Gastroesophageal sphincter (tissue), 4 donors: ENCODE measurements around the gene TSPYL1. TPM values are rescaled to one million over a fixed set of nuclear protein-coding genes. Genes with fewer than 3 reads are reported as not detected.
"Not testable (repeated sequence)": the region's sequence is repeated elsewhere in the genome, so short reads cannot be mapped to it uniquely, and the experiment has no call there.

Experiments used
- ATAC-seq: fragments of 150-250 bp; one replicate; pipeline ENCODE4 v1.9.1; 2016; ENCODE audit warnings: mild to moderate bottlenecking, moderate library complexity
- H3K27ac ChIP-seq, 4 donors: fragments of 200-600 bp; sonication (generic) in 3 of 4; 1 replicate in 3 of 4; 2 replicates in 1 of 4; pipeline ENCODE4 v1.5.1; 2016 to 2019
- H3K27me3 ChIP-seq: fragments of 200-600 bp; sonication (generic); one replicate; pipeline ENCODE4 v1.5.1; 2019
- H3K36me3 ChIP-seq, 2 donors: fragments of 200-600 bp; sonication (generic); one replicate each; pipeline ENCODE4 v1.5.1; 2019; ENCODE audit warnings: control low read depth in 1 of 2
- H3K4me1 ChIP-seq, 3 donors: fragments of 200-600 bp; sonication (generic); 1 replicate in 2 of 3; 2 replicates in 1 of 3; pipeline ENCODE4 v1.5.1; 2016 to 2019; ENCODE audit warnings: control low read depth in 2 of 3
- H3K4me3 ChIP-seq, 2 donors: fragments of 200-600 bp; sonication (generic); one replicate each; pipeline ENCODE4 v1.5.1; 2019; ENCODE audit warnings: mild to moderate bottlenecking in 1 of 2, moderate library complexity in 1 of 2
- H3K9me3 ChIP-seq, 3 donors: fragments of 200-600 bp; sonication (generic); one replicate each; pipeline ENCODE4 v1.5.1; 2017 to 2019; ENCODE audit warnings: control low read depth in 2 of 3
- CTCF ChIP-seq, 4 experiments: fragments of 200-600 bp in 2 of 4; fragments of 450-650 bp in 2 of 4; sonication (generic) in 1 of 4; IDR thresholded peaks; one replicate each; pipeline ENCODE4 v1.5.1; 2017 to 2019; ENCODE audit warnings: antibody characterized with exemption in 4 of 4, mild to moderate bottlenecking in 2 of 4, moderate library complexity in 2 of 4
- EP300 ChIP-seq: sonication (generic); formaldehyde crosslinking; IDR thresholded peaks from one replicate; pipeline ENCODE4 v1.6.1; 2017; ENCODE audit warnings: antibody characterized with exemption, mild to moderate bottlenecking
- POLR2A ChIP-seq, 2 donors: fragments of 450-650 bp; IDR thresholded peaks; one replicate each; pipeline ENCODE4 v1.6.1; 2017; ENCODE audit warnings: antibody characterized with exemption in 2 of 2, mild to moderate bottlenecking in 2 of 2, moderate library complexity in 1 of 2
- POLR2AphosphoS5 ChIP-seq: sonication (generic); formaldehyde crosslinking; IDR thresholded peaks from one replicate; pipeline ENCODE4 v1.6.1; 2017; ENCODE audit warnings: antibody characterized with exemption
- WGBS, 2 donors: methylation state at CpG; one replicate each; pipeline ENCODE4 v1.1.5; 2018; ENCODE audit warnings: low coverage in 1 of 2; 5-methylcytosine and 5-hydroxymethylcytosine counted together
- total RNA-seq, 4 donors: library from RNA; depleted of rRNA; stranded (reverse); fragments of >200 nt; gene quantifications; one replicate each; pipeline ENCODE4 v1.1.0, GENCODE V29; 2016

The TSPYL1 gene
- total RNA-seq, 4 donors from 2014 or later: 99.3 to 105 (median 100) TPM

GRCh38 chr6:116326996-116327395 is 47.3 kb upstream of the TSPYL1 start:
- TF ChIP-seq POLR2AphosphoS5: no peak
- TF ChIP-seq POLR2A (IDR thresholded peaks at IDR 0.05): no peak
- TF ChIP-seq EP300: no peak
- TF ChIP-seq CTCF (IDR thresholded peaks at IDR 0.05): no peak
- 47 to 66% methylated on average over 4 of the region's 4 CpGs for WGBS, 2 donors
- Histone ChIP-seq H3K27ac (no peak overlapping the region), H3K36me3 (no peaks in the 10 kb centered on the region), H3K9me3 (no peaks in the 10 kb centered on the region), H3K27me3 (no peaks in the 10 kb centered on the region), H3K4me1 (peaks cover 4 to 31% (median 12%) of the 10 kb centered on the region in 3 donors), H3K4me3 (no peak overlapping the region)
- no peak for ATAC-seq

- Histone ChIP-seq H3K27ac (no peak overlapping the region), H3K27me3 (no peaks in the 10 kb centered on the region), H3K4me3 (no peak overlapping the region), H3K9me3 (no peaks in the 10 kb centered on the region), H3K4me1 (peaks cover 4 to 31% (median 12%) of the 10 kb centered on the region in 3 donors), H3K36me3 (no peaks in the 10 kb centered on the region)
- peak; percentile 29 for ATAC-seq
- 26 to 46% methylated on average over 3 to 7 of the region's 7 CpGs for WGBS, 2 donors
- TF ChIP-seq POLR2A (IDR thresholded peaks at IDR 0.05) (no peak), CTCF (IDR thresholded peaks at IDR 0.05) (no peak), POLR2AphosphoS5 (no peak), EP300 (no peak)
Measured at GRCh38 chr6:116326181-116326671, 46.5 kb upstream of the TSPYL1 start.

GRCh38 chr6:116325634-116326132 is 46.0 kb upstream of the TSPYL1 start:
- H3K4me3 ChIP-seq, H3K27me3 ChIP-seq, H3K9me3 ChIP-seq, H3K36me3 ChIP-seq, ATAC-seq, H3K27ac ChIP-seq: not testable (repeated sequence)
- H3K4me1 ChIP-seq: peaks cover 4 to 31% (median 12%) of the 10 kb centered on the region in 3 donors
- WGBS, 2 donors: 91% methylated on average over 6 of the region's 11 CpGs; no CpG with 5 or more reads in 1 of the 2 donors

GRCh38 chr6:116323863-116324262 is 44.1 kb upstream of the TSPYL1 start:
- Histone ChIP-seq H3K4me1 (peaks cover 4 to 29% (median 11%) of the 10 kb centered on the region in 3 donors), H3K27me3 (no peaks in the 10 kb centered on the region), H3K27ac (no peak overlapping the region), H3K9me3 (no peaks in the 10 kb centered on the region), H3K36me3 (no peaks in the 10 kb centered on the region), H3K4me3 (no peak overlapping the region)
- ATAC-seq: no peak
- WGBS, 2 donors: 100% methylated on average over 1 of the region's 1 CpG; no CpG with 5 or more reads in 1 of the 2 donors
- no peak for TF ChIP-seq POLR2AphosphoS5
- TF ChIP-seq POLR2A (IDR thresholded peaks at IDR 0.05): no peak
- no peak for TF ChIP-seq EP300
- no peak for TF ChIP-seq CTCF (IDR thresholded peaks at IDR 0.05)

- WGBS, 2 donors: 85 to 92% methylated on average over 9 to 11 of the region's 13 CpGs
- ATAC-seq, H3K9me3 ChIP-seq, H3K27ac ChIP-seq, H3K4me3 ChIP-seq, H3K27me3 ChIP-seq, H3K36me3 ChIP-seq: not testable (repeated sequence)
- H3K4me1 ChIP-seq: peaks cover under 1 to 11% (median 5%) of the 10 kb centered on the region in 3 donors
Measured at GRCh38 chr6:116321933-116322332, 42.2 kb upstream of the TSPYL1 start.

- Histone ChIP-seq H3K4me1 (peaks cover 0 to 8% (median 3%) of the 10 kb centered on the region in 3 donors), H3K27ac (no peak overlapping the region), H3K9me3 (no peaks in the 10 kb centered on the region), H3K27me3 (no peaks in the 10 kb centered on the region), H3K36me3 (no peaks in the 10 kb centered on the region), H3K4me3 (no peak overlapping the region)
- peak; percentile 84 for ATAC-seq
- WGBS, 2 donors: 69 to 73% methylated on average over 2 of the region's 2 CpGs
- TF ChIP-seq POLR2AphosphoS5 (no peak), EP300 (no peak), CTCF (IDR thresholded peaks at IDR 0.05) (no peak), POLR2A (IDR thresholded peaks at IDR 0.05) (no peak)
Measured at GRCh38 chr6:116316772-116317467, 37.2 kb upstream of the TSPYL1 start.
